HG03108 (cell line): Measurements from ENCODE around the gene ACTL7B.
"Not testable (repeated sequence)": the region's sequence is repeated elsewhere in the genome, so short reads cannot be mapped to it uniquely, and the experiment has no call there.

Experiments
- ATAC-seq: cut with Tn5 transposase; IDR thresholded peaks from one replicate; pipeline ENCODE4 v1.9.1; 2021; ENCODE audit warnings: moderate library complexity; ENCODE audit not compliant: unreplicated experiment

ACTL7B gene

GRCh38 chr9:108855888-108856287 lies at the start of gene ACTL7B:
Gene ACTL7B, minus strand, starts transcription at chr9:108855986. Its CDS starts 56 bp downstream, at chr9:108855930.
- ATAC-seq = no peak

- no peak for ATAC-seq
Observed at GRCh38 chr9:108905494-108905893, 49.7 kb upstream of the ACTL7B start.

GRCh38 chr9:108904161-108904560 lies 48.4 kb upstream of the ACTL7B start:
- no peak for ATAC-seq

GRCh38 chr9:108903420-108904103 lies 47.8 kb upstream of the ACTL7B start:
- no peak for ATAC-seq

- no peak for ATAC-seq
Observed at GRCh38 chr9:108900176-108900575, 44.4 kb upstream of the ACTL7B start.

GRCh38 chr9:108899023-108899695 lies 43.4 kb upstream of the ACTL7B start:
- not testable (repeated sequence) for ATAC-seq

- ATAC-seq = no peak
Observed at GRCh38 chr9:108897324-108898096, 41.7 kb upstream of the ACTL7B start.

GRCh38 chr9:108894225-108894997 lies 38.6 kb upstream of the ACTL7B start:
- no peak for ATAC-seq

- no peak for ATAC-seq
Observed at GRCh38 chr9:108889649-108890067, 33.9 kb upstream of the ACTL7B start.

GRCh38 chr9:108886594-108887271 lies 30.9 kb upstream of the ACTL7B start:
- ATAC-seq = not testable (repeated sequence)

GRCh38 chr9:108885643-108886348 lies 30.0 kb upstream of the ACTL7B start:
- ATAC-seq = peak; percentile 98

- ATAC-seq = no peak
Observed at GRCh38 chr9:108884701-108885100, 28.9 kb upstream of the ACTL7B start.

GRCh38 chr9:108883085-108883484 lies 27.3 kb upstream of the ACTL7B start:
- no peak for ATAC-seq

- no peak for ATAC-seq
Observed at GRCh38 chr9:108882052-108882888, 26.5 kb upstream of the ACTL7B start.

- ATAC-seq = no peak
Observed at GRCh38 chr9:108880738-108881316, 25.0 kb upstream of the ACTL7B start.

GRCh38 chr9:108877524-108877923 lies 21.7 kb upstream of the ACTL7B start:
- ATAC-seq = no peak

GRCh38 chr9:108876425-108876824 lies 20.6 kb upstream of the ACTL7B start:
- no peak for ATAC-seq

GRCh38 chr9:108874058-108874788 lies 18.4 kb upstream of the ACTL7B start:
- ATAC-seq = no peak
